ENCODE results near the gene COL6A2. TPM values are rescaled to one million over a fixed set of nuclear protein-coding genes. Genes with fewer than 3 reads are reported as not detected.

Gene COL6A2
- polyA plus RNA-seq, 2 of the 4 experiments (the other 2 are of a cell fraction): 2.3 to 13.1 TPM

DNA sequence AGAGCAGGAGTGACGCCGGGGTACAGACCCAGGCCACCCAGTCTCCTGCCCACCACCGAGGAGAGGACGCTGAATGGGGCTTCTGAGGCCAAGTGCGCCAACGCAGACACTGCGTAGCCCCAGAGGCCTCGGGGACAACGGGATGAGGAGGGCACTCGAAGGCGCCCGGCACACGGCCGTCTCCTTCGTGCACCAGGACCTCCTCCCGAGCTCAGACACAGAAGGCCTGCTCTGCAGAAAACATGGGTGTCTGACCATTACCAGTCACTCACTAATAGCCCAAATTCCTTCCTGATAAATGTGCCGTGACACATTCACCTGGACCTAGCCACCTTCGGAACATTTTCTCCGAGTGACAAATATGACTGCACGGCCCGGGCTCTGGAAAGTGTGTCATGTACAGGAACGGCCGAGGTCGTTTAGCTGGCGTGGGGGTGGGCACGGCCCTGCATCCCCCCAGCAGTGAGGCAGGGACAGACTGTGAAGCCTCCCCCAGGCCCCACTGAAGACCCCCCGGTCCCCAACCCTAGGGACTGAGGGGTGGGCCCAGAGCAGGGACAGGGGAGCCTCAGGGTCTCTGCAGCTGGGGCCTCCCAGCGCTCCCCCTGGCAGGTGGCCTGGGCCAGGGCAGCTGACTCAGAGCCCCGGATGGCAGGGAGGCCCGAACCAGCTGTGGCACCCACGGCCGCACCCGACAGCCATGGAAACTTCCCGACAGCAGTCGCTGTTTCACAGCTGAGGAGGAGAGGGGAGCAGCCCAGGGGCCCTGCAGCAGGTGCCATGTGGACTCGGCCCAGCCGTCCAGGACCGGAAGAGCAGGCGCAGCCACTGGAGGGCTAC lies 16.7 kb upstream of the COL6A2 start:
- no peaks in the 10 kb centered on the region for H3K9me3 ChIP-seq
- ATAC-seq (peak in 1 of 2 experiments; percentile 24; a peak in 2 of 6 replicates), FAIRE-seq (no peak), DNase-seq (ENCODE audit: low read depth in 1 of 2, low spot score in 1 of 2) (no peak)
- ChIA-PET POLR2A (no interaction called here), CTCF (interaction anchor here (0.7 kb wide), 1 partner anchor 133 kb away, joined by 3 read pairs; no protein-coding TSS in a partner anchor)
- WGBS (ENCODE audit: missing lambda C conversion rate): 68% methylated on average over 15 of the region's 39 CpGs
- H3K4me3 ChIP-seq: no peak overlapping the region
- H3K4me2 ChIP-seq: no peak overlapping the region
- no peak overlapping the region for H3K27ac ChIP-seq
- TF ChIP-seq, protein P1, sequence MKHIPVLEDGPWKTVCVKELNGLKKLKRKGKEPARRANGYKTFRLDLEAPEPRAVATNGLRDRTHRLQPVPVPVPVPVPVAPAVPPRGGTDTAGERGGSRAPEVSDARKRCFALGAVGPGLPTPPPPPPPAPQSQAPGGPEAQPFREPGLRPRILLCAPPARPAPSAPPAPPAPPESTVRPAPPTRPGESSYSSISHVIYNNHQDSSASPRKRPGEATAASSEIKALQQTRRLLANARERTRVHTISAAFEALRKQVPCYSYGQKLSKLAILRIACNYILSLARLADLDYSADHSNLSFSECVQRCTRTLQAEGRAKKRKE (CRISPR knock-in tag; IDR thresholded peaks at IDR 0.05; ENCODE audit: low read depth): no peak
- TF ChIP-seq PHF8 (IDR thresholded peaks at IDR 0.05; ENCODE audit: borderline replicate concordance, low read depth) (no peak), ZSCAN20 (CRISPR knock-in tag; IDR thresholded peaks at IDR 0.05) (no peak), ZNF302 (CRISPR knock-in tag; IDR thresholded peaks at IDR 0.05) (no peak), HOXB5 (CRISPR knock-in tag; IDR thresholded peaks at IDR 0.05) (no peak), SMC3 (IDR thresholded peaks at IDR 0.05) (no peak), MYC (IDR thresholded peaks at IDR 0.05; ENCODE audit: borderline replicate concordance, low read length) (no peak), RAD21 (conservative IDR thresholded peaks at IDR 0.05 in 1 of 2, IDR thresholded peaks at IDR 0.05 in 1 of 2) (no peak), RARB (CRISPR knock-in tag; IDR thresholded peaks at IDR 0.05) (no peak), HEYL (CRISPR knock-in tag; IDR thresholded peaks at IDR 0.05) (no peak), POLR2AphosphoS2 (conservative IDR thresholded peaks at IDR 0.05; ENCODE audit: low read length) (no peak), CEBPB (IDR thresholded peaks at IDR 0.05) (no peak), CBX8 (IDR thresholded peaks at IDR 0.05) (no peak), BHLHE40 (IDR thresholded peaks at IDR 0.05; ENCODE audit: low read depth, low read length) (no peak)
- TF ChIP-seq, protein P2, sequence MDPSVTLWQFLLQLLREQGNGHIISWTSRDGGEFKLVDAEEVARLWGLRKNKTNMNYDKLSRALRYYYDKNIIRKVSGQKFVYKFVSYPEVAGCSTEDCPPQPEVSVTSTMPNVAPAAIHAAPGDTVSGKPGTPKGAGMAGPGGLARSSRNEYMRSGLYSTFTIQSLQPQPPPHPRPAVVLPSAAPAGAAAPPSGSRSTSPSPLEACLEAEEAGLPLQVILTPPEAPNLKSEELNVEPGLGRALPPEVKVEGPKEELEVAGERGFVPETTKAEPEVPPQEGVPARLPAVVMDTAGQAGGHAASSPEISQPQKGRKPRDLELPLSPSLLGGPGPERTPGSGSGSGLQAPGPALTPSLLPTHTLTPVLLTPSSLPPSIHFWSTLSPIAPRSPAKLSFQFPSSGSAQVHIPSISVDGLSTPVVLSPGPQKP (IDR thresholded peaks at IDR 0.05; ENCODE audit: low read depth, low read length): no peak
- H3K4me1 ChIP-seq: no peaks in the 10 kb centered on the region

DNA sequence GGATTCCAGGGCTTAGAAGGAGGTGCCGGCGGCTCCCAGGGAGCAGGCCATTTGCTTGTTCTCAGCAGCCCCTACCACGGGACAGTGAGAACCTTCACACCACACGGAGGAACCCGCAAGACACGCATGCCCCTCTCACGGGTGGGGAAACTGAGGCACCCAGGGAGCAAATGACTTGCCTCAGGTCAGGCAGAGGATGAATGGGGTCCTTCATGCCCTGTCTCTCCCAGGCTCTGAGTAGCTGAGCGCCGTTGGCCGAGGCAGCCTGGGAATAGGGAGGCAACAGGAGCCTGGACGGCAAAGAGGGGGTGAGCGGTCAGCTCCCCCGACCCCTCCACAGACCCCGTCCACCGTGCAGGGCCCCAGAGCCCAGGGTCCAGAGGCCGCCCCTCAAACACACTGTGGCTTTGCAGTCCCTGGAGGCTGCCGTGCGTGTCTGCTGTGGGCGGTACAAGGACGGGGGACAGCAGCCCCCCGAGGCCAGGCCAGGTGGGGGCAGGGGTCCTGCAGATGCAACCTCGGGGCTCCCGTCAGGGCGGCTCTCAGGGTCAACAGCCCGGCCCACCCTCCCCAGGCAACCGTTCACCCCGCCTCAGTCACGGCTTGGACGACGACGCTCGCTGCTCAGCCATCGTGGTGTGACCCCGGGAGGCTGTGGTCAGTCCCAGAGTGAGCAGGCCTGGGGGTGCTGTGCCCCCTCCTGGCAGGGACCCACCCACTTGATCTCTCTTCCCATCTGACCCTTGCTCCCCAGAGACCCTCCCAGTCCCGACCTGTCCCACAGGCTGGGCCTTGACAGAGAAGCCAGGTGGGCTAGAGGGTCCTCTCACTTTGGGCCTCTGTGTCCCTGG lies 15.8 kb upstream of the COL6A2 start:
- FAIRE-seq: no peak
- Histone ChIP-seq H3K27ac (no peak overlapping the region), H3K4me1 (no peaks in the 10 kb centered on the region), H3K4me2 (no peak overlapping the region), H3K9me3 (no peaks in the 10 kb centered on the region), H3K4me3 (no peak overlapping the region)
- WGBS (ENCODE audit: missing lambda C conversion rate): 61% methylated on average over 8 of the region's 35 CpGs
- ChIA-PET CTCF (no interaction called here), POLR2A (no interaction called here)
- no peak for ATAC-seq
- no peak for DNase-seq (ENCODE audit: low read depth in 1 of 2, low spot score in 1 of 2)
- TF ChIP-seq, protein P3, sequence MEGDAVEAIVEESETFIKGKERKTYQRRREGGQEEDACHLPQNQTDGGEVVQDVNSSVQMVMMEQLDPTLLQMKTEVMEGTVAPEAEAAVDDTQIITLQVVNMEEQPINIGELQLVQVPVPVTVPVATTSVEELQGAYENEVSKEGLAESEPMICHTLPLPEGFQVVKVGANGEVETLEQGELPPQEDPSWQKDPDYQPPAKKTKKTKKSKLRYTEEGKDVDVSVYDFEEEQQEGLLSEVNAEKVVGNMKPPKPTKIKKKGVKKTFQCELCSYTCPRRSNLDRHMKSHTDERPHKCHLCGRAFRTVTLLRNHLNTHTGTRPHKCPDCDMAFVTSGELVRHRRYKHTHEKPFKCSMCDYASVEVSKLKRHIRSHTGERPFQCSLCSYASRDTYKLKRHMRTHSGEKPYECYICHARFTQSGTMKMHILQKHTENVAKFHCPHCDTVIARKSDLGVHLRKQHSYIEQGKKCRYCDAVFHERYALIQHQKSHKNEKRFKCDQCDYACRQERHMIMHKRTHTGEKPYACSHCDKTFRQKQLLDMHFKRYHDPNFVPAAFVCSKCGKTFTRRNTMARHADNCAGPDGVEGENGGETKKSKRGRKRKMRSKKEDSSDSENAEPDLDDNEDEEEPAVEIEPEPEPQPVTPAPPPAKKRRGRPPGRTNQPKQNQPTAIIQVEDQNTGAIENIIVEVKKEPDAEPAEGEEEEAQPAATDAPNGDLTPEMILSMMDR (IDR thresholded peaks at IDR 0.05): no peak
- TF ChIP-seq, protein P4, sequence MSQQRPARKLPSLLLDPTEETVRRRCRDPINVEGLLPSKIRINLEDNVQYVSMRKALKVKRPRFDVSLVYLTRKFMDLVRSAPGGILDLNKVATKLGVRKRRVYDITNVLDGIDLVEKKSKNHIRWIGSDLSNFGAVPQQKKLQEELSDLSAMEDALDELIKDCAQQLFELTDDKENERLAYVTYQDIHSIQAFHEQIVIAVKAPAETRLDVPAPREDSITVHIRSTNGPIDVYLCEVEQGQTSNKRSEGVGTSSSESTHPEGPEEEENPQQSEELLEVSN (IDR thresholded peaks at IDR 0.05; ENCODE audit: borderline replicate concordance, low read depth): no peak
- no peak for TF ChIP-seq HDAC2 (IDR thresholded peaks at IDR 0.05)
- TF ChIP-seq, protein P5, sequence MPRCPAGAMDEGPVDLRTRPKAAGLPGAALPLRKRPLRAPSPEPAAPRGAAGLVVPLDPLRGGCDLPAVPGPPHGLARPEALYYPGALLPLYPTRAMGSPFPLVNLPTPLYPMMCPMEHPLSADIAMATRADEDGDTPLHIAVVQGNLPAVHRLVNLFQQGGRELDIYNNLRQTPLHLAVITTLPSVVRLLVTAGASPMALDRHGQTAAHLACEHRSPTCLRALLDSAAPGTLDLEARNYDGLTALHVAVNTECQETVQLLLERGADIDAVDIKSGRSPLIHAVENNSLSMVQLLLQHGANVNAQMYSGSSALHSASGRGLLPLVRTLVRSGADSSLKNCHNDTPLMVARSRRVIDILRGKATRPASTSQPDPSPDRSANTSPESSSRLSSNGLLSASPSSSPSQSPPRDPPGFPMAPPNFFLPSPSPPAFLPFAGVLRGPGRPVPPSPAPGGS (IDR thresholded peaks at IDR 0.05): no peak
- no peak for TF ChIP-seq POLR2AphosphoS2 (conservative IDR thresholded peaks at IDR 0.05; ENCODE audit: low read length)
- no peak for TF ChIP-seq RCOR1 (IDR thresholded peaks at IDR 0.05; ENCODE audit: low read depth, low read length)
- TF ChIP-seq TFCP2L1 (CRISPR knock-in tag; IDR thresholded peaks at IDR 0.05): no peak
- TF ChIP-seq, protein P1 (CRISPR knock-in tag; IDR thresholded peaks at IDR 0.05; ENCODE audit: low read depth): no peak
- TF ChIP-seq, protein P6, sequence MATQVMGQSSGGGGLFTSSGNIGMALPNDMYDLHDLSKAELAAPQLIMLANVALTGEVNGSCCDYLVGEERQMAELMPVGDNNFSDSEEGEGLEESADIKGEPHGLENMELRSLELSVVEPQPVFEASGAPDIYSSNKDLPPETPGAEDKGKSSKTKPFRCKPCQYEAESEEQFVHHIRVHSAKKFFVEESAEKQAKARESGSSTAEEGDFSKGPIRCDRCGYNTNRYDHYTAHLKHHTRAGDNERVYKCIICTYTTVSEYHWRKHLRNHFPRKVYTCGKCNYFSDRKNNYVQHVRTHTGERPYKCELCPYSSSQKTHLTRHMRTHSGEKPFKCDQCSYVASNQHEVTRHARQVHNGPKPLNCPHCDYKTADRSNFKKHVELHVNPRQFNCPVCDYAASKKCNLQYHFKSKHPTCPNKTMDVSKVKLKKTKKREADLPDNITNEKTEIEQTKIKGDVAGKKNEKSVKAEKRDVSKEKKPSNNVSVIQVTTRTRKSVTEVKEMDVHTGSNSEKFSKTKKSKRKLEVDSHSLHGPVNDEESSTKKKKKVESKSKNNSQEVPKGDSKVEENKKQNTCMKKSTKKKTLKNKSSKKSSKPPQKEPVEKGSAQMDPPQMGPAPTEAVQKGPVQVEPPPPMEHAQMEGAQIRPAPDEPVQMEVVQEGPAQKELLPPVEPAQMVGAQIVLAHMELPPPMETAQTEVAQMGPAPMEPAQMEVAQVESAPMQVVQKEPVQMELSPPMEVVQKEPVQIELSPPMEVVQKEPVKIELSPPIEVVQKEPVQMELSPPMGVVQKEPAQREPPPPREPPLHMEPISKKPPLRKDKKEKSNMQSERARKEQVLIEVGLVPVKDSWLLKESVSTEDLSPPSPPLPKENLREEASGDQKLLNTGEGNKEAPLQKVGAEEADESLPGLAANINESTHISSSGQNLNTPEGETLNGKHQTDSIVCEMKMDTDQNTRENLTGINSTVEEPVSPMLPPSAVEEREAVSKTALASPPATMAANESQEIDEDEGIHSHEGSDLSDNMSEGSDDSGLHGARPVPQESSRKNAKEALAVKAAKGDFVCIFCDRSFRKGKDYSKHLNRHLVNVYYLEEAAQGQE (IDR thresholded peaks at IDR 0.05): no peak

Data from A549 (cell line).